HepG2 (cell line): ENCODE data around the gene TMEM14A. TPM values are rescaled to one million over a fixed set of nuclear protein-coding genes. Genes with fewer than 3 reads are reported as not detected.

Experiments
- AKAP8 ChIP-seq: sonication (generic); formaldehyde crosslinking; IDR thresholded peaks from 2 replicates; pipeline ENCODE4 v1.5.1; 2020; ENCODE audit warnings: mild to moderate bottlenecking, missing genetic modification reagents
- ATF7-NPFF ChIP-seq: sonication (generic); formaldehyde crosslinking; IDR thresholded peaks from 2 replicates; pipeline ENCODE4 v1.8.1; 2023; ENCODE audit warnings: mild to moderate bottlenecking, low read depth, missing genetic modification reagents, moderate library complexity
- BCL6 ChIP-seq: IDR thresholded peaks from 2 replicates; pipeline ENCODE4 v1.6.1; 2016; ENCODE audit warnings: missing genetic modification reagents, missing compliant biosample characterization
- GLI4 ChIP-seq: sonication (generic); formaldehyde crosslinking; IDR thresholded peaks from 2 replicates; pipeline ENCODE4 v1.5.1; 2020; ENCODE audit warnings: missing genetic modification reagents, mild to moderate bottlenecking, moderate library complexity, borderline replicate concordance
- HNF1B ChIP-seq: sonication (generic); formaldehyde crosslinking; IDR thresholded peaks from 2 replicates; pipeline ENCODE4 v1.5.1; 2020; ENCODE audit warnings: mild to moderate bottlenecking, moderate library complexity, missing genetic modification reagents
- KAT7 ChIP-seq: IDR thresholded peaks from 2 replicates; pipeline ENCODE4 v1.6.1; 2018; ENCODE audit warnings: borderline replicate concordance, missing compliant biosample characterization
- MBD4 ChIP-seq: IDR thresholded peaks from 2 replicates; pipeline ENCODE4 v1.6.1; 2012; ENCODE audit warnings: low read length, inconsistent platforms, borderline replicate concordance
- MXD3 ChIP-seq: IDR thresholded peaks from 2 replicates; pipeline ENCODE4 v1.6.1; 2016; ENCODE audit warnings: mild to moderate bottlenecking, missing biosample characterization, missing genetic modification reagents
- NFE2L2 ChIP-seq: fragments of 150-350 bp; IDR thresholded peaks from 2 replicates; pipeline ENCODE4 v1.6.1; 2014; ENCODE audit warnings: low read length
- PATZ1 ChIP-seq: sonication (generic); formaldehyde crosslinking; IDR thresholded peaks from 2 replicates; pipeline ENCODE4 v1.4.0; 2020; ENCODE audit warnings: missing genetic modification reagents
- PCBP2 ChIP-seq: fragments of 200-400 bp; formaldehyde crosslinking; optimal IDR thresholded peaks from 2 replicates; pipeline ENCODE3; 2018; ENCODE audit warnings: low read length, low read depth; ENCODE audit not compliant: poor library complexity, severe bottlenecking
- SYNCRIP ChIP-seq: fragments of 200-400 bp; formaldehyde crosslinking; IDR thresholded peaks from 2 replicates; pipeline ENCODE4 v1.6.1; 2018; ENCODE audit warnings: mild to moderate bottlenecking, low read depth, low read length; ENCODE audit not compliant: insufficient read depth
- TERF1 ChIP-seq: sonication (generic); formaldehyde crosslinking; IDR thresholded peaks from 2 replicates; pipeline ENCODE4 v1.8.0; 2022; ENCODE audit warnings: mild to moderate bottlenecking, missing genetic modification reagents, moderate library complexity
- ZBTB26 ChIP-seq: IDR thresholded peaks from 2 replicates; pipeline ENCODE4 v1.6.1; 2016; ENCODE audit warnings: missing compliant biosample characterization, missing genetic modification reagents, borderline replicate concordance
- ZFP37 ChIP-seq: sonication (generic); formaldehyde crosslinking; IDR thresholded peaks from 2 replicates; pipeline ENCODE4 v1.4.0; 2020; ENCODE audit warnings: missing genetic modification reagents, borderline replicate concordance
- ZNF687 ChIP-seq: sonication (generic); formaldehyde crosslinking; IDR thresholded peaks from 2 replicates; pipeline ENCODE4 v1.5.1; 2020; ENCODE audit warnings: mild to moderate bottlenecking, missing genetic modification reagents, moderate library complexity
- ZNF766 ChIP-seq: sonication (generic); formaldehyde crosslinking; IDR thresholded peaks from 2 replicates; pipeline ENCODE4 v1.5.0; 2020; ENCODE audit warnings: missing genetic modification reagents, borderline replicate concordance
- ZNF850 ChIP-seq: sonication (generic); formaldehyde crosslinking; conservative IDR thresholded peaks from 2 replicates; pipeline ENCODE4 v1.9.0; 2021; ENCODE audit warnings: mild to moderate bottlenecking, missing genetic modification reagents
- polyA plus RNA-seq, 8 experiments: library from polyadenylated mRNA; depleted of rRNA in 3 of 8; stranded (reverse) in 7 of 8; unstranded in 1 of 8; fragments of >200 nt; fragmentation: Illumina TruSeq in 4 of 8; extraction: Trizol in 4 of 8; gene quantifications; 2 replicates each; pipeline versions ENCODE4 v1.2.1 to v1.2.3, GENCODE V29; 2011 to 2016; ENCODE audit warnings: low read depth in 4 of 8, missing spikeins in 1 of 8, mixed read lengths in 1 of 8; ENCODE audit not compliant: insufficient read depth in 1 of 8
- total RNA-seq, 5 experiments: library from RNA; depleted of rRNA; stranded (reverse); fragments of >200 nt; fragmentation: Illumina TruSeq; extraction: Trizol; gene quantifications; 2 replicates each; pipeline ENCODE4 v1.2.3, GENCODE V29; 2016; ENCODE audit warnings: low read depth in 1 of 5

Gene TMEM14A
- total and polyA plus RNA-seq, 2 of the 13 experiments (the other 11 are each of a cell fraction or from before 2014, with no cell fraction given) = 24.6 to 73.7 TPM

GRCh38 chr6:52725535-52726192, 54.8 kb downstream of the TMEM14A start (continued):
- TF ChIP-seq HNF1B (CRISPR knock-in tag) (peak; percentile 66; the same call in 1 of the 2 replicates), ZNF850 (CRISPR knock-in tag) (no peak), BCL6 (CRISPR knock-in tag) (peak; percentile 97), SYNCRIP (no peak), ATF7-NPFF (CRISPR knock-in tag) (peak; percentile 81), MXD3 (CRISPR knock-in tag) (no peak), KAT7 (CRISPR knock-in tag) (no peak; the same call in 1 of the 2 replicates), MBD4 (peak; percentile 98), PCBP2 (no peak), PATZ1 (peak; percentile 74), GLI4 (CRISPR knock-in tag) (no peak), ZNF766 (CRISPR knock-in tag) (0 out of 2 replicates have a peak, but pooled peaks have one; percentile 24), ZNF687 (no peak), NFE2L2 (peak; percentile 100), ZBTB26 (CRISPR knock-in tag) (no peak), ZFP37 (CRISPR knock-in tag) (no peak), TERF1 (CRISPR knock-in tag) (no peak), AKAP8 (CRISPR knock-in tag) (peak; percentile 66; the same call in 1 of the 2 replicates)
